ENCODE measurements around the gene SETX. TPM values are rescaled to one million over a fixed set of nuclear protein-coding genes. Genes with fewer than 3 reads are reported as not detected.
"Not testable (repeated sequence)": the region's sequence is repeated elsewhere in the genome, so short reads cannot be mapped to it uniquely, and the experiment has no call there.

Gene SETX, protein sequence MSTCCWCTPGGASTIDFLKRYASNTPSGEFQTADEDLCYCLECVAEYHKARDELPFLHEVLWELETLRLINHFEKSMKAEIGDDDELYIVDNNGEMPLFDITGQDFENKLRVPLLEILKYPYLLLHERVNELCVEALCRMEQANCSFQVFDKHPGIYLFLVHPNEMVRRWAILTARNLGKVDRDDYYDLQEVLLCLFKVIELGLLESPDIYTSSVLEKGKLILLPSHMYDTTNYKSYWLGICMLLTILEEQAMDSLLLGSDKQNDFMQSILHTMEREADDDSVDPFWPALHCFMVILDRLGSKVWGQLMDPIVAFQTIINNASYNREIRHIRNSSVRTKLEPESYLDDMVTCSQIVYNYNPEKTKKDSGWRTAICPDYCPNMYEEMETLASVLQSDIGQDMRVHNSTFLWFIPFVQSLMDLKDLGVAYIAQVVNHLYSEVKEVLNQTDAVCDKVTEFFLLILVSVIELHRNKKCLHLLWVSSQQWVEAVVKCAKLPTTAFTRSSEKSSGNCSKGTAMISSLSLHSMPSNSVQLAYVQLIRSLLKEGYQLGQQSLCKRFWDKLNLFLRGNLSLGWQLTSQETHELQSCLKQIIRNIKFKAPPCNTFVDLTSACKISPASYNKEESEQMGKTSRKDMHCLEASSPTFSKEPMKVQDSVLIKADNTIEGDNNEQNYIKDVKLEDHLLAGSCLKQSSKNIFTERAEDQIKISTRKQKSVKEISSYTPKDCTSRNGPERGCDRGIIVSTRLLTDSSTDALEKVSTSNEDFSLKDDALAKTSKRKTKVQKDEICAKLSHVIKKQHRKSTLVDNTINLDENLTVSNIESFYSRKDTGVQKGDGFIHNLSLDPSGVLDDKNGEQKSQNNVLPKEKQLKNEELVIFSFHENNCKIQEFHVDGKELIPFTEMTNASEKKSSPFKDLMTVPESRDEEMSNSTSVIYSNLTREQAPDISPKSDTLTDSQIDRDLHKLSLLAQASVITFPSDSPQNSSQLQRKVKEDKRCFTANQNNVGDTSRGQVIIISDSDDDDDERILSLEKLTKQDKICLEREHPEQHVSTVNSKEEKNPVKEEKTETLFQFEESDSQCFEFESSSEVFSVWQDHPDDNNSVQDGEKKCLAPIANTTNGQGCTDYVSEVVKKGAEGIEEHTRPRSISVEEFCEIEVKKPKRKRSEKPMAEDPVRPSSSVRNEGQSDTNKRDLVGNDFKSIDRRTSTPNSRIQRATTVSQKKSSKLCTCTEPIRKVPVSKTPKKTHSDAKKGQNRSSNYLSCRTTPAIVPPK (N-terminal part only)
- total RNA-seq = 10 to 100 TPM; 45.2 to 45.3 TPM
- long read RNA-seq, donor 1, partial matches to known transcripts = 13 of 18 reads
- long read RNA-seq, donor 1, other reads (novel, unspliced or antisense) = 5 of 18 reads
- long read RNA-seq, donor 2, partial matches to known transcripts = 14 of 22 reads
- long read RNA-seq, donor 2, other reads (novel, unspliced or antisense) = 8 of 22 reads

DNA sequence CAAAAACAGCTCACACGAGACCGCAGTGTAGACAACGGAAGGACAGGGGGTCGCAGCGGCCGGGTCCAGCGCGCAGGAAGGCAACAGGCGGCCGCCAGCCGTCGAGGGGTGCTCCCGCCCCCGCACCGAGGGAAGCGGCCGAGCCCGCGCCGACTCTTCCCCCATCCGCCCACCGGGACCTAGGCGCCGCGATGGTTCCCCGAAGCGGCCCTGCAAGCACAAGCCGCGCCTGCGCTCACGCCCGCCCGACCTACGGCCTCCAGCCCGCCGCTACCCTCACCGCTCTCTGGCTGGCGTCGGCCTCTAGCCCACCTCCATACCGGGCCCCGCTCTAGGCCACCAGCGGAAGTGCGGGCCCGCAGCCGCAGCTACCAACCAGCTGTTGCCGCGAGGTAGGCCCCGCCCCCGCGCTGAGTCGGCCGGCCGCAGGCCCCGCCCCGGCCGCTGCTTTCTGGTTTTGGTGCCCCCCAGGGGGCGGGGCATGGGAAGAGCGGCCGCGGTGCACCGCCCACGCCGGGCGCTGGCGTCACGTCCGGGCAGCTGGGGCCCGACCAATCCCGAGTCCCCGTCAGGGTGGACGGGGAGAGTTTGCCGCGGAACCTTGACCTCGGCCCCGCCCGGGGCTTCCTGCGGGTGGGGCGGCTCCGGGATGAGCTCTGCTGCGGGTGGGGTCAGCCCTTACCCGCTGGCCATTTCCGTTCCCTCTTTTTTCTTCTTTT lies at the start of gene SETX:
Gene SETX (minus strand): TSS at position 350 of the 719 bp plus-strand sequence. CDS start 5,558 bp downstream, outside the sequence.
- intact Hi-C loops (cut with DNase I) = no loop called here
- DNase-seq (ENCODE audit: low spot score) = peak; percentile 99

DNA sequence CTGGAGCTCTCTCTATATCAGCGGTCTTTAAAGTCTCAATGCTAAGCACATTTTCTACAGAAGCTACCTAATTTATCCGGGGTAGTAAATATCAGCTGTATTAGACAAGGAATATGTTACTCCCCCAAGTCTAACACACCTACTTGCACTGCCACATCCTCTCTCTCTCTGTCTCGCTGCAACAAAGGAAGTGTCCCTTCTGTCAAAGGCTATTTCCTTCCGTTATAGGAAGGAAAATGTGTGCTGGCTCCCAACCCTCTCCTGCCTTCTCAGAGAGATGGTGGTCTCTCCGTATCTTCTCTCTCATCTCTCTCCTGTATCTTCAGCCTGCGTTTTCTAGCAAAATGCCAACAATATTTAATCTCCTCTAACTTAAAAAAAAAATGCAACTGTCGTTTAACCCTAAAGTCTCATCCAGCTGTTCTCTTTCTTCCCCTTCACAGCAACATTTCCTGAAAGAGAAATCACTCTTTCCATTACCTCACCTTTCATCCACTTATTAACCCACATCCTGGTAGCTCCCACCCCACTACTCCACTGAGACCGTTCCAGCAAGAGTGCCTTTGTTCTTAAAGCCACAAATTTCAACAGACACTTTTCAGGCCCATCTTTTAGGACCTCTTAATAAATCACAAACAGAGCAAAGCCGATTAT lies 49.6 kb upstream of the SETX start:
- no peak for DNase-seq (ENCODE audit: low spot score)
- intact Hi-C loops (cut with DNase I) = no loop called here

DNA sequence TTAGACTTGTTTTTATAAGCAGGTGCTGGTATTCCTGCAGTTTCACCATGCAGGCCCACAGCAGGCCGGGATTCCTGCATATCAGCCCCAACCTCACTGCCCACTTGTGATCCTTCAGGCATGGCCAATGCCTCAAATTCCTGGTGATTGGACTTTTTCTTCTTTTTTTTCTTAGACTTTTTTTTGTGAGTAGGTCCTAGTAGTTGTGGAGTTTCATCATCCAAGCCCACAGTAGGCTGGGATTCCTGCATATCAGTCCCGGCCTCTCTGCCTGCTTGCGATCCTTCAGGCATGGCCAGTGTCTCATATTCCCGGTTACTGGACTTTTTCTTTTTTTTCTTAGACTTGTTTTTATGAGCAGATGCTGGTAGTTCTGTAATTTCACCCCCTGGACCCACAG lies 47.0 kb upstream of the SETX start:
- intact Hi-C loops (cut with DNase I) = no loop called here
- DNase-seq (ENCODE audit: low spot score) = no peak

DNA sequence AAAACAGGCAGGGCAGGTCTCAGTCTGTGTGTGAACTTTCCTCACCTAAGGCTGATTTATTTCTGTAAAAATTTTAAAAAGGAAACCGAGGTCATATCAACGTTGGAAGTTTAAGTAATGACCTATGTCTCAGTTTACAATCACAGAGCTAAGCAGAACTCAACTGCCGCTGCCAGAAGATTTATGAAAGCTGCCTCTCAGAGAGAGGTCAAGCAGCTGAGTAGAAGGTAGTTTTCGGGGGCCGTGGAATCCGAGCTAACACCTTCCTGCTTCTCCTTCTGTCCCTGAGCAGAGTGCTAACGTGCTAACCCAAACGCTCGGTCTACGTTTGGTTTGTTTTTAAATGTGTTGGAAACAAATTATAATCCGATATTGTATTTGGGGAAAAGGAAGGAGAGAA lies 40.8 kb upstream of the SETX start:
- no peak for DNase-seq (ENCODE audit: low spot score)
- intact Hi-C loops (cut with DNase I) = no loop called here

DNA sequence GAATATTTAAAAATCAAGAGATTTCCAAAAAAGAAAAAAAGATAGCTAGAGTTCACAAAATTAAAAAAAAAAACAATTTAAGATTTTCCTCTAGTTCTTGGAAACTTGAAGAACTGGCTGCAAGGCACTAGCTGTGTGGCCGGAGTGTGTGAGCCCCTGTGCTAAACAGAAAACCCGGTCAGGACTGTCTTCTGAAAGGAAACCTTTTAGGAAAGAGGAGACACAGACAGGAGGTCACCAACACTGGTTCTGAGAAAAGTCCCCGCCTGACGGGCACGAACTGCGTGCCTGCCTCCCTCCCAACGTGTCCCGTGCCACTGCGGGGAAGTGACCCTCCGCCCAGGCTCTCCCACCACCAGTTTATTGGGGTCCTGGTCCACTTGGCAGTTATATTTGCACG lies 36.7 kb upstream of the SETX start:
- DNase-seq (ENCODE audit: low spot score) = no peak
- intact Hi-C loops (cut with DNase I) = no loop called here

DNA sequence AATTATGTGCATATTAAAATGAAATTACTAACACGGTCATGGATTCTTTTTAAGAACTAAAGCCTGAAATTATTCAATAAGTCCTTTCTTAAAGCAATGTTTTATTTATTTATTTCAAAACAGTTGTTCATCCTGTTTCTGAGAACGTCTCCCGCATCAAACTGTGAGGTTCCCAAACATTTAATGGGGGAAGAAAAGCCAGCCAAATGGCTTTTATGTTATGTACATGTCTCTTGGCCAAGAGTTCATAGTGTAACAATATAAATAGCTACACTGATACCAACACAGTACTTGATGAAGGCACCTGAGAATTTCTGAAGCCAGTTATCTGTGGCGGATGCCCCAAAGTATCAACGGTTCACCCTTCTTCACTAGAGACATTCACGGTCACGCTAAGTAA lies 36.2 kb upstream of the SETX start:
- no peak for DNase-seq (ENCODE audit: low spot score)
- intact Hi-C loops (cut with DNase I) = no loop called here

DNA sequence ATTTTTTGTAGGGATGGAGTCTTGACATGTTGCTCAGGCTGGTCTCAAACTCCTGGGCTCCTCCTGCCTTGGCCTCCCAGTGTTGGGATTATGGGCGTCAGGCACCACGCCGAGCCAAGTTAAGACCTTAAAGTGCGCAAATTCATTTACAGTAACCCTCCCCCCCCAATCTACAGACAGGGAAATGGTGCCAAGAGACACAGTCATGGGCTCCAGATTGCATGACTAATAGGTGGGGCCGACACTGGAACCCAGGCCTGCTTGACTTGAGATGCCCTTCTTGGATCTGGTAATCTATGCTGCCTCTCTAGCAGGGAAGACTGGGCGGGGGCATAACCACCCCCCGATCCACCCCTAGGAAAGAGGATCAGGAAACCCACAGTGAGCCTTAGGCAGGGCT lies 32.3 kb upstream of the SETX start:
- DNase-seq (ENCODE audit: low spot score) = no peak
- intact Hi-C loops (cut with DNase I) = no loop called here

DNA sequence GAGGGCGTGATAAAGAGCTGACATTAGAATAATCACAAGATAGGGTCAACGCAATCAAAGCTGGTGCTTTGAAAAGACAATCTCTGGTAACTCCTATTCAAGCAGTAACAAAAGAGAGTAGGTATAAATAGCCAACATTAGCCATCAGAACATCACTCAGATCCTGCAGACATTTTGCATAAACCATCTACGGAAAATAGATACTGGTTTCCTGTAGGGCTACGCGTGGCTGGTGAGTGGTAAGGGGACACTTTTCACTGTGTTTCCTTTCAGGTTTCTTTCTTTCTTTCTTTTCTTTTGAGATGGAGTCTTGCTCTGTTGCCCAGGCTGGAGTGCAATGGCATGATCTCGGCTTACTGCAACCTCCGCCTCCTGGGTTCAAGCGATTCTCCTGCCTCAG lies 29.6 kb upstream of the SETX start:
- DNase-seq (ENCODE audit: low spot score) = no peak
- intact Hi-C loops (cut with DNase I) = no loop called here

DNA sequence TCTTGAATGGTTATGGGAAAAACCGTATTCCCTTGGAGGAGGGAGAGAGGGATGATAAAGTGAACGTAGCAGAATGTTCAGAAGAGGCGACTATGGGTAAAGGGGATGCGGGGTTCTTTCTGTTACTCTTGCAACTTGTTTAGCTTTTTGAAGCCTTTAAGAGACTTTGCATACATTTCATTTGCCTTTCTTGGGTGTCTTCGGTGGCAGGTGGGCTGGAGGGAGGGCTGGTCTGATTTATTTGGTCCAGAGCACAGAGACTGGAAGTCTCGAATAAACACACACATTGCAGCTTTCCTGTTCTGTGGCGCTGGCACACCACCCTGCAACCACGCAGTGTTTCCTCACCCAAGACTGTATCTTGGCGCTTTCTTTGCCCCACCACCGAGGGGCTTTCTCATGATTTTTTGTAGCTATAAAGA lies 28.7 kb upstream of the SETX start:
- intact Hi-C loops (cut with DNase I) = no loop called here
- no peak for DNase-seq (ENCODE audit: low spot score)

DNA sequence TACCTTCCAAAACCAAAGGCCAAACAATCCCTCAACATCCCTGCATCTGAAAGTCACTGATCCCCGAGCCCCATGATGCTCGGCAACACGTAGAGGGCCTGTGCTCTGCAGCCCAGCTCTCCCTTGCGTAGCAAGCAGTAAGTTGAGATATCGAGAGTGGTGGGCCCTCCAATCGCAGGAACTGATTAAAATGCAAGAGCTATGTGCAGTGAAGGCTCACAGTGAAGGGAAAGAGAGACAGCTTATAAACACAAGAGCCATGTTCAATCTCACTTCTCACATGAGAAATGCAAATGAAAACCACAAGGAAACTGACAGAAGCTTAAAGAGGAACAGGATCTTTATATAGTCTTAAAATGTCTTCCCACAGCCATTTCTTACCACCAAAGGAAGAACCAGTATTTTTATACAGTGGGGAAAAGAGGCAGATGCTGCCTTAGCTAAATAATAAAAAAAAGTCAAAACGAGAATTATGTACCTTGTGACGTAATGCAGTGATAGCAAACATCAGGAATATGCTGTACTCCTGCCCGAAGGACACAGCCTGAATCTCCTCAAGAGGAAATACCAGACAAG lies 27.3 kb upstream of the SETX start:
- intact Hi-C loops (cut with DNase I) = no loop called here
- DNase-seq (ENCODE audit: low spot score) = no peak

DNA sequence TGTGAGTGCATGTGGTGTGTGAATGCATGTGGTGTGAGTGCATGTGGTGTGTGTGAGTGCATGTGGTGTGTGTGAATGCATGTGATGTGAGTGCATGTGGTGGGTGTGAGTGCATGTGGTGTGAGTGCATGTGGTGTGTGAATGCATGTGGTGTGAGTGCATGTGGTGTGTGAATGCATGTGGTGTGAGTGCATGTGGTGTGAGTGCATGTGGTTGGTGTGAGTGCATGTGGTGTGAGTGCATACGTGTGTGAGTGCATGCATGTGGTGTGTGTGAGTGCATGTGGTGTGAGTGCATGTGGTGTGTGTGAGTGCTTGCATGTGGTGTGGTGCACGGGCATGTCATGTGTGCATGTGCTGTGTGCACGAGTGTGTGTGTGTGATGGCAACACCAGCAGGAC lies 23.6 kb upstream of the SETX start:
- DNase-seq (ENCODE audit: low spot score); intact Hi-C loops (cut with DNase I): not testable (repeated sequence)

DNA sequence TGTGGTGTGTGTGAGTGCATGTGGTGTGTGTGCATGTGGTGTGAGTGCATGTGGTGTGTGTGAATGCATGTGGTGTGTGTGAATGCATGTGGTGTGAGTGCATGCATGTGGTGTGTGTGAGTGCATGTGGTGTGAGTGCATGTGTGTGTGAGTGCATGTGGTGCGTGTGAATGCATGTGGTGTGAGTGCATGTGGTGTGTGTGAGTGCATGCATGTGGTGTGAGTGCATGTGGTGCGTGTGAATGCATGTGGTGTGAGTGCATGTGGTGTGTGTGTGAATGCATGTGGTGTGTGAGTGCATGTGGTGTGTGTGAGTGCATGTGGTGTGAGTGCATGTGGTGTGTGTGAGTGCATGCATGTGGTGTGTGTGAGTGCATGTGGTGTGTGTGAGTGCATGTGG lies 23.0 kb upstream of the SETX start:
- intact Hi-C loops (cut with DNase I); DNase-seq (ENCODE audit: low spot score): not testable (repeated sequence)

DNA sequence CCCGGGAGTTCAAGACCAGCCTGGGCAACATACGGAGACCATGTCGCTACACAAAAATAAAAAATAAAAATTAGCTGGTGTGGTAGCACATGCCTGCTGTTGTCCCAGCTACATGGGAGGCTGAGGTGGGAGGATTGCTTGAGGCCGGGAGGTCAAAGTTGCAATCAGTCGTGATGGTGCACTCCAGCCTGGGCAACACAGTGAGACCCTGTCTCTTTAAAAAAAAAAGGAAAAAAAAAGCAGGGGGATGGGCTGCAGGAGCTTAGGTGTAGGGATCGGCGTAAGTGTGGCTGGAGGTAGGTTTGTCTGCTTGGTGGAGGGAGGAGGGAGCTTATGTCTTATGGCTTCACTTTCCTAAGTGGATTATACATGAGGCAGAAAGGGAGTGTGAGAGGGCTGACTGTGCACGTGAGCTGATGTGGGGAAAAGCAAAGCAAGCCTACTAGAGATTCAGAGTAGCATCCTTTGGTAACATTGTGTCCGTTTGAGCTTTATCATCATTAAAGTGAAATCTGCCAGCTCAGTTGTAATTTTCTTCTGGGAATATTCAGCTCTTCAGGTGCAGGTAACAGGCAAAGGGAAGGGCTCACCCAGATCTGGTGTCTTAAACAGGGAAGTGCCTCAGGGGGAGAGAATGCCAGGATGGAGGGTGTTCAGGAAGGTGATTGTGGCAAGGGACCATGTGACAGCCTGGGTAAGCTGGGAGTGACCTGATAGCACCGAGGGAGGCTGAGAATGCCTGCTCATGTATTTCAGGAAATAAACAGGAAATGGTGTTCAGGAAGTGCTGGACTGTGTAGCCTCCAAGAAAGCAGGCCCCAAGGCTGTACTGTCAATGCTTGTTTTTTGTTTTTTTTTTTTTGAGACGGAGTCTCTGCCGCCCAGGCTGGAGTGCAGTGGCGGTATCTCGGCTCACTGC lies 17.6 kb upstream of the SETX start:
- DNase-seq (ENCODE audit: low spot score) = no peak
- intact Hi-C loops (cut with DNase I) = no loop called here

DNA sequence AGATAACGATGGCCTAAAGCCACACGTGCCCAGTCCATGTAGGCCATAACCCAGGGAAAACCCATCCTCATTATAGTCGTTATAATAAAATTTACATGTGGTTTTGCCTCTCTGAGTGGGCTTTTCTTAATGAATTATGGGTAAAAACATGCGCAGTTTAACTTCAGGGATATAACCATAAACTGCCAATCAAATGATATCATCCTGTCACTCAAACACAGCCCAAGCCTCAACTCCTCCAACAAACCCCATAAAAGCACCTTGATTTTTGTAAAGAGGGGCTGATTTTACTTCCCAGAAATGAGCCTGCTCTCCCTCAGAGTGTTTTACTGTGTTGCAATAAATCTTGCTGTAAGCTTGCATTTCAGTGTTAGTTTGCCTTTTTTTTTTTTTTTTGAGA lies 15.8 kb upstream of the SETX start:
- DNase-seq (ENCODE audit: low spot score) = no peak
- intact Hi-C loops (cut with DNase I) = no loop called here

DNA sequence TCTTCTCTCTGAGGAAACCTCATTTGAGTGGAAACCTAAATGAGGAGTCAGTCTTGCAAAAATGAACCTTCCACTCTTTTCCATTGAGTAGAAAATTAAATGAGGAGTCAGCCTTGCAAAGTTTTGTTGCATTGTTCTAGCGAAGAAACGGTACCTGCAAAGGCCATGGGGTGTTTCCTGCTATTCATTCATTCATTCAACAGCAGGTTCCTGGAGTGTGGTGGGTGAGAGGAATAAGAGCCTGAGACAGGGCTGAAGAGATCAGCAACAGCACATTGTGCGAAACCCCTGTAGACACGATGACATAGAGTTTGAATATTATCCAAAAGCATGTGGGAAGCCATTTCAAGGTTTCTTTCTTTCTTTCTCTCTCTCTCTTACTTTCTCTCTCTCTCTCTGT lies 14.6 kb upstream of the SETX start:
- DNase-seq (ENCODE audit: low spot score) = no peak
- intact Hi-C loops (cut with DNase I) = no loop called here

DNA sequence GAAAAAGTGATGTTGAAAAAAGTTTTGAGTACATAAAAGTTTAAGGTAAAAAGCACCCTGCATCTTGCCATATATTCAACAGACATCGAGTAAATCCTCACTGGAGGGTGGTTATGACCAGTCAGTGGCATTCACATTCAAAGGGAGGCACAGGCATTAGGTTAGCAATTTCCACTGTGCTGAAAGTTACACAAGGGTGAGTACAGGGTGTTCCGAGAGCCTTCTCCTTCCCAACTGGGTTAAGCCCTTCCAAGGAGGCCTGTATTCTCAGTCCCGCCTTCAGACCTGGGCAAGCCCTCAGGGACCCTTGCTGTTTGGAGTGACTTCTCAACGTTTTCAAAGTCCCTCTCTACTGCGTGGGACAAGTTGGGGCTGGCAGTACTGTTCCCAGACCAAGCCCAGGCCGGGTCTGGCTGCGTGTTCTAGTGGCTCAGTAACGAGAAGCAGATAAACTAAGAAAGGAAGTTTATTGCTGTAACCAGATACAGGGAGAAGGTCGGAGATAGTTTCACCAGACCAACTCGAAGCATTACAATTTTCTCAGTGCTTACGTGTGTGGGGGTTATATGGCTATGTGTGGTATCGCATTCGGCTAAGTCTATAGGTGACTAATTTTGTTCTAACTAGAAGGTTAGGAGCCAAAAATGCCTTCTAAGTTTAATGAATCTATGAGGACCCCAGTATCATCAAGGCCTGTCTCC lies 13.0 kb upstream of the SETX start:
- intact Hi-C loops (cut with DNase I) = no loop called here
- DNase-seq (ENCODE audit: low spot score) = no peak

Data from posterior vena cava (tissue), 2 donors.